ENCODE measurements around the gene ST3GAL3.
A peak's percentile ranks its signal among the peaks of the same experiment; 100 is the strongest.

Gene ST3GAL3

DNA sequence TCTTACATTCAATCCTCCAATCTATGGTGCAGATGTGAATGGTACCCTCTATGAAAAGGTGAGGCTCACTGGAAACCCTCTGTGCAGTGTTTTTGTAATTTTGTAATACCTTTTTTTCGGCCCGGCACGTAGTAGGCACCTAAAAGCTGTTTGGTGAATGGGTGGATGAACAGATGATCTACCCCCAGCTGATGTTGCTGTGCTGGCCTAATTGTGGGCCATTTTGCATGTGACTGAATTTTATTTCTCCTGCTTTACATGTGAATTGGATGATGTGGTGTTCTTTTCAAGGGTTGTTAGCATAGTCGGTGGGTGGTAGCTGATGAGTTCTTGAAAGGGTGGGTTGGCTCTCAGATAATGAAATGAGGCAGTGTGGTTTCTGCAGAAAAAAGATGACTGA lies 47.0 kb upstream of the ST3GAL3 start:
- no peak for DNase-seq (ENCODE audit: low read depth in 1 of 2, low spot score in 1 of 2)
- Histone ChIP-seq H3K4me3 (replicated peaks; ENCODE audit: insufficient read depth, low read length) (no peak overlapping the region), H3K27me3 (ENCODE audit: insufficient read depth, poor library complexity, severe bottlenecking) (no peaks in the 10 kb centered on the region), H3K27ac (replicated peaks) (no peak overlapping the region)
- no peak for TF ChIP-seq POLR2AphosphoS5 (IDR thresholded peaks at IDR 0.05; ENCODE audit: low read depth)
- TF ChIP-seq, protein P1, sequence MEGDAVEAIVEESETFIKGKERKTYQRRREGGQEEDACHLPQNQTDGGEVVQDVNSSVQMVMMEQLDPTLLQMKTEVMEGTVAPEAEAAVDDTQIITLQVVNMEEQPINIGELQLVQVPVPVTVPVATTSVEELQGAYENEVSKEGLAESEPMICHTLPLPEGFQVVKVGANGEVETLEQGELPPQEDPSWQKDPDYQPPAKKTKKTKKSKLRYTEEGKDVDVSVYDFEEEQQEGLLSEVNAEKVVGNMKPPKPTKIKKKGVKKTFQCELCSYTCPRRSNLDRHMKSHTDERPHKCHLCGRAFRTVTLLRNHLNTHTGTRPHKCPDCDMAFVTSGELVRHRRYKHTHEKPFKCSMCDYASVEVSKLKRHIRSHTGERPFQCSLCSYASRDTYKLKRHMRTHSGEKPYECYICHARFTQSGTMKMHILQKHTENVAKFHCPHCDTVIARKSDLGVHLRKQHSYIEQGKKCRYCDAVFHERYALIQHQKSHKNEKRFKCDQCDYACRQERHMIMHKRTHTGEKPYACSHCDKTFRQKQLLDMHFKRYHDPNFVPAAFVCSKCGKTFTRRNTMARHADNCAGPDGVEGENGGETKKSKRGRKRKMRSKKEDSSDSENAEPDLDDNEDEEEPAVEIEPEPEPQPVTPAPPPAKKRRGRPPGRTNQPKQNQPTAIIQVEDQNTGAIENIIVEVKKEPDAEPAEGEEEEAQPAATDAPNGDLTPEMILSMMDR (IDR thresholded peaks at IDR 0.05; ENCODE audit: insufficient read depth, low read length), result no peak
- TF ChIP-seq GABPA (IDR thresholded peaks at IDR 0.05; ENCODE audit: low read depth), result no peak

DNA sequence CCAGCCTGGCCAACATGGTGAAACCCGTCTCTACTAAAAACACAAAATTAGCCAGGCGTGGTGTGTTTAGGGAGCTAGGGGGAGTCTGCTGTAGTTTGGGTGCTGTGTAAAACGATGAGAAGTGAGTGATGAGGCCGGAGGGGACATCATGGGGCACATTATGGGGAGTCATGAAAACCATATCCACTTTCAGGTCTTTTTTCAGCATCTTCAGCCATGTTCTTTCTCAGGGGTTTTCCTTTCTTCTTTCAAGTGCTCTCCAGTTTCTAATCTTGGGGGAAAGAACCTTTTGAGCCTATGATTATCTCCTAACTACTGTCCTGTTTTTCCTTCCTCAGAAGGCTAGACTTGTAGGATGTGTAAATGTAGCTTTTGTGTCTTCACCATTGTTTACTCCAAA lies 43.0 kb upstream of the ST3GAL3 start:
- 0 out of 2 replicates have a peak, but pooled peaks have one; percentile 7 for TF ChIP-seq POLR2AphosphoS5 (IDR thresholded peaks at IDR 0.05; ENCODE audit: low read depth)
- TF ChIP-seq, protein P2, sequence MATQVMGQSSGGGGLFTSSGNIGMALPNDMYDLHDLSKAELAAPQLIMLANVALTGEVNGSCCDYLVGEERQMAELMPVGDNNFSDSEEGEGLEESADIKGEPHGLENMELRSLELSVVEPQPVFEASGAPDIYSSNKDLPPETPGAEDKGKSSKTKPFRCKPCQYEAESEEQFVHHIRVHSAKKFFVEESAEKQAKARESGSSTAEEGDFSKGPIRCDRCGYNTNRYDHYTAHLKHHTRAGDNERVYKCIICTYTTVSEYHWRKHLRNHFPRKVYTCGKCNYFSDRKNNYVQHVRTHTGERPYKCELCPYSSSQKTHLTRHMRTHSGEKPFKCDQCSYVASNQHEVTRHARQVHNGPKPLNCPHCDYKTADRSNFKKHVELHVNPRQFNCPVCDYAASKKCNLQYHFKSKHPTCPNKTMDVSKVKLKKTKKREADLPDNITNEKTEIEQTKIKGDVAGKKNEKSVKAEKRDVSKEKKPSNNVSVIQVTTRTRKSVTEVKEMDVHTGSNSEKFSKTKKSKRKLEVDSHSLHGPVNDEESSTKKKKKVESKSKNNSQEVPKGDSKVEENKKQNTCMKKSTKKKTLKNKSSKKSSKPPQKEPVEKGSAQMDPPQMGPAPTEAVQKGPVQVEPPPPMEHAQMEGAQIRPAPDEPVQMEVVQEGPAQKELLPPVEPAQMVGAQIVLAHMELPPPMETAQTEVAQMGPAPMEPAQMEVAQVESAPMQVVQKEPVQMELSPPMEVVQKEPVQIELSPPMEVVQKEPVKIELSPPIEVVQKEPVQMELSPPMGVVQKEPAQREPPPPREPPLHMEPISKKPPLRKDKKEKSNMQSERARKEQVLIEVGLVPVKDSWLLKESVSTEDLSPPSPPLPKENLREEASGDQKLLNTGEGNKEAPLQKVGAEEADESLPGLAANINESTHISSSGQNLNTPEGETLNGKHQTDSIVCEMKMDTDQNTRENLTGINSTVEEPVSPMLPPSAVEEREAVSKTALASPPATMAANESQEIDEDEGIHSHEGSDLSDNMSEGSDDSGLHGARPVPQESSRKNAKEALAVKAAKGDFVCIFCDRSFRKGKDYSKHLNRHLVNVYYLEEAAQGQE (IDR thresholded peaks at IDR 0.05; ENCODE audit: insufficient replicate concordance, low read depth), result no peak
- Histone ChIP-seq H3K27ac (replicated peaks) (no peak overlapping the region), H3K4me3 (replicated peaks; ENCODE audit: insufficient read depth, low read length) (no peak overlapping the region), H3K27me3 (ENCODE audit: insufficient read depth, poor library complexity, severe bottlenecking) (no peaks in the 10 kb centered on the region)
- DNase-seq (ENCODE audit: low read depth in 1 of 2, low spot score in 1 of 2), result no peak

DNA sequence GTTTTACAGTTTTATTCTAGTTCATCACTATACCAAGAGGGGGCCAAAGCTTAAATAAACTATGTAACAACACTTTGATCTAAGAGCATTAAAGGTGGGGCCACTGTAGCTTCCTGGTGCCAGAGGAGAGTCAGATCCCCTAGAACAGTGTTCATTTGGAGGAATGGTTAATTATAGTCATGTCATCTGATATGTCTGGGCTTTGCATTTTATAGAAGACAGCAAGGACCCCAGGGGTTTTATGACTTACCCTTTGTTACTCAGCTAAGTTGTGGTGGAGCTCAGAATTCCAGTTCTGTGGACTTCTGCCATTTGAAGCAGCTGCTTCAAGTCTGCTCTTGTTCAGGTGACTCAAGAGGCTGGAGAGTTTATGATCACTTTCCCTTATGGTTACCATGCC lies 40.7 kb upstream of the ST3GAL3 start:
- Histone ChIP-seq H3K27ac (replicated peaks) (no peak overlapping the region), H3K4me3 (replicated peaks; ENCODE audit: insufficient read depth, low read length) (no peak overlapping the region), H3K27me3 (ENCODE audit: insufficient read depth, poor library complexity, severe bottlenecking) (no peaks in the 10 kb centered on the region)
- TF ChIP-seq GABPA (IDR thresholded peaks at IDR 0.05; ENCODE audit: low read depth) (no peak), SPI1 (IDR thresholded peaks at IDR 0.05; ENCODE audit: borderline replicate concordance, low read depth) (no peak), POLR2AphosphoS5 (IDR thresholded peaks at IDR 0.05; ENCODE audit: low read depth) (no peak)
- TF ChIP-seq, protein P1 (IDR thresholded peaks at IDR 0.05; ENCODE audit: insufficient read depth, low read length), result no peak
- TF ChIP-seq, protein P2 (IDR thresholded peaks at IDR 0.05; ENCODE audit: insufficient replicate concordance, low read depth), result no peak
- no peak for DNase-seq (ENCODE audit: low read depth in 1 of 2, low spot score in 1 of 2)

DNA sequence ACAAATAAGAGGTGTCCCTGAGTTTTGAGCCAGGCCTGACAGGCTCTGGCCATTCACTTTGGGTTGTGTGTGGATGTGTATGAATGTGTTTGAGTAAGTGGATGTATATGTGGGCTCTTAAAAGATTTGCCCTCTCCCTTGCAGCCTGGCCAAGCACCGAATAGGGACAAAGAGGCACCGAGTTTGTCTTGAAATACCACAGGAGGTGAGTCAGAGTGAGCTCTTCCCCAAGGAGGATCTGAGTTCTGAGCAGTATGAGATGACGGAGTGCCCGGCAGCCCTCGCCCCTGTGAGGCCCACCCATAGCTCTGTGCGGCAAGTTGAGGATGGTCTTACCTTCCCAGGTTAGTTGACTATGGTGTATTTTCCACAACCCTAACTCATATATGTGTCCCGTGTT lies 38.4 kb upstream of the ST3GAL3 start:
- no peak for TF ChIP-seq SPI1 (IDR thresholded peaks at IDR 0.05; ENCODE audit: borderline replicate concordance, low read depth)
- TF ChIP-seq, protein P2 (IDR thresholded peaks at IDR 0.05; ENCODE audit: insufficient replicate concordance, low read depth), result no peak
- TF ChIP-seq, protein P1 (IDR thresholded peaks at IDR 0.05; ENCODE audit: insufficient read depth, low read length), result no peak
- no peak for TF ChIP-seq GABPA (IDR thresholded peaks at IDR 0.05; ENCODE audit: low read depth)
- no peak for TF ChIP-seq POLR2AphosphoS5 (IDR thresholded peaks at IDR 0.05; ENCODE audit: low read depth)
- no peak overlapping the region for H3K4me3 ChIP-seq (replicated peaks; ENCODE audit: insufficient read depth, low read length)
- no peaks in the 10 kb centered on the region for H3K27me3 ChIP-seq (ENCODE audit: insufficient read depth, poor library complexity, severe bottlenecking)
- H3K27ac ChIP-seq (replicated peaks), result no peak overlapping the region
- no peak for DNase-seq (ENCODE audit: low read depth in 1 of 2, low spot score in 1 of 2)

All from HL-60 (cell line).